Activated CD4-positive, alpha-beta T cell treated with anti-CD3 and anti-CD28 coated beads, Interleukin-2, amount 50 U/mL, for 24 hours (primary cell): ENCODE measurements around the gene KRT25.

Source experiments
- DNase-seq, 2 donors: peaks; one replicate each; pipeline ENCODE4 v3.0.0-alpha.2; 2020; ENCODE audit warnings: low read depth in 1 of 2, low spot score in 1 of 2

The KRT25 gene, protein sequence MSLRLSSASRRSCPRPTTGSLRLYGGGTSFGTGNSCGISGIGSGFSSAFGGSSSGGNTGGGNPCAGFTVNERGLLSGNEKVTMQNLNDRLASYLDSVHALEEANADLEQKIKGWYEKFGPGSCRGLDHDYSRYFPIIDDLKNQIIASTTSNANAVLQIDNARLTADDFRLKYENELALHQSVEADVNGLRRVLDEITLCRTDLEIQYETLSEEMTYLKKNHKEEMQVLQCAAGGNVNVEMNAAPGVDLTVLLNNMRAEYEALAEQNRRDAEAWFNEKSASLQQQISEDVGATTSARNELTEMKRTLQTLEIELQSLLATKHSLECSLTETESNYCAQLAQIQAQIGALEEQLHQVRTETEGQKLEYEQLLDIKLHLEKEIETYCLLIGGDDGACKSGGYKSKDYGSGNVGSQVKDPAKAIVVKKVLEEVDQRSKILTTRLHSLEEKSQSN

DNA sequence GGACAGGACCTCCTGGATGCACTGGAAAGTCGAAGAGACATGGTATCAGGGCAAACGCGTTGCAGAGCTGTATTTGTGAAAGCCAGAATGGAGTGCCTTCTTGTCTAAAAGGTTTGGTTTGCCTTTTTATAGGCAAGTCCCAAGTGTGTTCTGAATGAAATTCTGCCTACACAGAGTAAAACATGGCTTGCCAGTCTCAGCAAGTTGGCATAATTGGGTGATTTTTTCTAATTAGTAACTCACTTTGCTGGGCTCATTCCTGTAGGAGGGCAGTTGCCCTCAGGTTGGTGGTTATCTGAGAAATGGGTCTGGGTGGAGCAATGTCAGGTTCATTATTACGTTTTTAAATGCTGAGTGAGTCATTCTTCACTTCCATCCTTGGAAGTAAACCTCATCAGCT lies at the start of gene KRT25:
Gene KRT25 (minus strand): TSS at position 101 of the 400 bp plus-strand sequence. CDS start 60 bp downstream, at position 41.
- no peak for DNase-seq

DNA sequence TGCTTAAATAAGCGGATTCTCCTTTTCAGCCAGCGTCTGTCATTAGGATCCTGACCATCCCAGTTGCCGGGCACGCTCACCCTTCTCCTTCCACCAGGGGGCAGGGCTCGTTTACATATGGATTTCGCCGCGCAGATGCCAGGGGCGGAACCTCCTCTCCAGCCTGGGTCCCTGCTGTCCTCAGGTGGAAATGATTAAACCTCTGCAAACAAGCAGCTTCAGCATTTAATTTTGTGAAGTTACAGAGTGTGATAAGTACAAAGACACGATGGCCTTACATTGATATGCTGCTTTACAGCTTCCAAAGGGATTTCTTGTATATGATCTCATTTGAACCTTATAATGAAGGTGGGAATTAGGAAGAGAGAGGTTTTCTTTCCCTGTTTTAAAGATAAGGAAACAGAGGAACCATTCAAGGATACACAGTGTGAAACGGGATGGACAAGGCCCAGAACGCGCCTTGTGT lies 48.5 kb upstream of the KRT25 start:
- peak; percentile 51 to 72 for DNase-seq

DNA sequence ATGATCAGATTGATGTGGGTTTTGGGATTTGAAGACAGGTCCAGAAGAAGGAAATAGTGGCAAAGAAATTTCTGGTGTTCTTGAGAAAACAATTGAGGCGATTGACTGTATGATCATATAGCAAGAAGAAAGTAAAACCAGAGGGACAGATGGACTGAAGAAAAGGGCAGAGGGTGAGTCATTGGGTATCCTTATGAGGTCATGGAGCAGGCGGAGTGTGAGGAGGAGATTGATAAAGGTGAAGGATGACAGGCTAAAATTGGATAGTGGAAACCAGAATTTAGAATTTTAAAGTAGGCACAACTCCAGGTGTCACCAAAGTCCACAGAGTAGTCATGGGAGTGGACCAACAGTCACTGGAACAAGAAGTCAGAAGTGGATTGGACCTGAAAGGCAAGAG lies 46.0 kb upstream of the KRT25 start:
- DNase-seq = no peak

DNA sequence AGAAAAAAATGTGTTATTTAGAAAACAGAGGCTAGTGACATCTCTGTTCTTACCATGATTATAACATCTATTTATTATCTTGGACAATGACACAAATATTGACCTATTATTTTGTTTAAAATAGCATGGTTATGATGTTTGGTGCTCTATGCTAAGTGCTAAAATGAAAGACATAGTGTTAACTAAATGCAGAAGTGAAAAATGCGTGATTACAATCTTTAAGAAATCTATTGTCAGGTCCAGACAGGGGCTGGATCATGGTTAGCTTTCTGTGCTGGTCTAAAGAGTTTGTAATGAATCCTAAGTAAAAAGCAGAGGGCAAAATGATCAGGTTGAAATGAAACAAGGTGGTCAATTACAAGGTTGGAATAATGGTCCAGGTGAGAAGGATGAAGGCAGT lies 45.2 kb upstream of the KRT25 start:
- no peak for DNase-seq

DNA sequence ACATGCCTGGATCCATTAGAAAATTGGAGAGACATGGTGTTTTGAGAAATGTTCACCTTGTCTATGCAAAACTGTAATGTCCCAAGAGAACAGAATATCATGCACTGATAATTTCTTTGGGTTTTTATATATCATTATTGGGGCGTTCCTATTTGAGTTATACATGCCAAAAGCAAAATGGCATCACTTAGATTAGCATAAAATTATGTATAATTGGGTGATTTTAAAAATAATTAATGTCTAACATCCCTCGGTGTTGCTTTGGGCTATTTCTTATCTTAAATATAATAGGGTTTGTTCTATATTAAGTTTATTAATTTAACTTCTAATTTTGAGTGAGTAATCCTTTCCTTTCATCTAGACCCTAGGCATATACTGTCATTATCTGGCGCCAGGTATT lies 44.7 kb upstream of the KRT25 start, which contains the start of gene KRT28:
Gene KRT28 (minus strand): TSS at position 101 of the 400 bp plus-strand sequence. CDS start 66 bp downstream, at position 35.
- no peak for DNase-seq

DNA sequence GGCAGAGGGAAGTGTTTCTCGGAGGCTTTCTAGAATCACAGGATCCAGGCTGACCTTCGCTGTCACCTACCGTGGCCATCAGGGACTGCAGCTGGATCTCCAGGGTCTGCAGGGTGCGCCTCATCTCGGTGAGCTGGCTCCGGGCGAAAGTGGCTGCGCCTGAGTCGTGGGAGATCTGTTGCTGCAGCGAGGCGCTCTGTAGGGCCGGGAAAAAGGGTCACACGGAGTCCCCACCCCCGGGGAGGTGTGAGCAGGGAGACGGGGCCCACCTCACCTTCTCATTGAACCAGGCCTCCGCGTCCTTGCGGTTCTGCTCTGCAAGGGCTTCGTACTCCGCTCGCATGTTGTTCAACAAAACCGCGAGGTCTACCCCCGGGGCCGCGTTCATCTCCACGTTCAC lies 41.7 kb upstream of the KRT25 start:
- DNase-seq = no peak

DNA sequence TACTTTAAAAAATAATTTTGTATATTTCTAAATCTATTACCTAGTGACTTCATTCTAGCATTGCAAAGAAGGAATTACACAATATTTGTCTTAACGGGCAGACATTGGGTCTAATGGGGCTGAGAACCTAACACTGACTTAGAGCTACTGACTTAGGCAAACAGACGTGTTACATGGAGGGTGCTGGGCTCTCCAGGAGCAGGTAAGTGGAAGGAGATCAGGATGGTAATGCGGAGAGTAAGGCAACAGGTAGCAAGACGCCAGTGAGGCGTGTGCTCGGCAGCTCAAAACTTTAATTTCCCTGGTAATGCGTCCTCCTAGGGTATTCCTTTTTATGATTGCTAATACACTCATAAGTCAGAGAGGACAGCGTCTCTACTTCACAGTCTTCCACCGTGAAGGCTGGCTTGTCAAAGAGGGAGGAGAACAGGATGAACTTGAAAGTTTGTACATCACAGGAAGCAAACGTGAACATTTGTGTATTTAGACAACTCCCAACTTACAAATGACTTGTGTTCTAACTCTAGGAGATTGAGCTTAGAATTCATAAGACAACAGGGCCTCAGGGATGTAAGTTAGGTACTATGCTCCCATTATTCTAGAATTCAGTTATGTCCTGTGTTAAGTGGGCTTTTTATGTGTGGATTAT lies 40.0 kb upstream of the KRT25 start:
- no peak for DNase-seq

DNA sequence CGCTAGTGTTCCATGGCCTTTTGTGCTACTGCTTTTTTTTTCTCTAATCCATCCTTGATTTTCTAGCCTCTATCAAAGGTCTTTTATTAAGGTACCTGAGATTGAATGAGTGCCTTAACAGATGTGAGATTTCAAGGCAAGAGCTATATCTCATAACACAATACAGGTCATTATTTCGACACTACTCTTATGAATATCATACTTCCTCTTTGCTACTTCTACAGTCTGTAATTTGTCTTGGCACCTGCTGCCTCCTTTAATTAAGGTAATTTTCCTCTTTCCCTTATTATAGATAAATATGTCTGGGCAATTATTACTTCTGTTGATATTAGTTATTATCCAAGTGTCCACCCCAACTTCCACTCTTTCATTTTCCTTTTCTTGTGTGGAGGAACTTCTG lies 39.3 kb upstream of the KRT25 start:
- DNase-seq = no peak

DNA sequence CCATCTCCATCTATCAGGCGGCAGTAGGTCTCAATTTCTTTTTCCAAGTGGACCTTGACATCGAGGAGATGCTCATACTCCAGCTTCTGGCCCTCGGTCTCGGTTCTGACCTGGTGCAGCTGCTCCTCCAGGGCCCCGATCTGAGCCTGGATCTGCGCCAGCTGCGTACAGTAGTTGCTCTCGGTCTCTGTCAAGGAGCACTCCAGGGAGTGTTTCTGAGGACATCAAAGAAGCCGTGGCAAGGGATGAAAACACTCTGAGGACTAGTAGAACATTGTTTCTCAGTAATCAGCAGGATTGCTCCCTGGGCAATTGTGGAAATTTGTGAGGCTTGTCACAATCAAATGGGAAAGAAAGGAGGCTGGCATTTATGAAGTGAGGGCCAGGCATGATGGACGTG lies 38.7 kb upstream of the KRT25 start:
- no peak for DNase-seq

DNA sequence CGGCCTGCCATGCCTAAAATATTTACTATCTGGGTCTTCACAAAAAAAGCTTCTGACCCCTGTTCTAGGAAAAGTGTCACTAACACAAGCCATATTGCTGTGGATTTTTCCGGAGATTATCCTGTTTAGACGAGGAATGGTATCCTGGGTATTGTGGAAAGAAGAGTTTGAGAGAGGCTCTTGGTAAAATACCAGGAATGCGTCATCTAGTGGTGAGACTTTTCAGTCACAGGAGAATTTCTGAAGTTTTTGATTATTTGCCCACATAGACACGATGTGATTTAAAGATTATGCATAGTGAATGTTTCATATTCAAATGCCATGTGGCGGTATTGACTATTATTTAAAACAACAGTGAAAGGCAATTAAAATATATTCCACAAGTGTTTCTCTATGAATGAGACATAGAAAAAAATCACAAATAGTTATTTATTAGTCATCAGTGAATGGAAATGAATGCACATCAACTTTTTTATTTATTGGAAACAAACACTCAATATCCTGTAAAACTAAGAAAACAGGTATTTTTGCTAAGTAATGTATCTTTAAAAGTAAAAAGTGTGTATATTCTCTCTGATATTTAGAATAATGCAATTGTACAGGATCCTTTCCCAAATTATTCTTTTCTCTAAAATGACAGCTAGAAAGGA lies 36.8 kb upstream of the KRT25 start:
- DNase-seq = no peak

DNA sequence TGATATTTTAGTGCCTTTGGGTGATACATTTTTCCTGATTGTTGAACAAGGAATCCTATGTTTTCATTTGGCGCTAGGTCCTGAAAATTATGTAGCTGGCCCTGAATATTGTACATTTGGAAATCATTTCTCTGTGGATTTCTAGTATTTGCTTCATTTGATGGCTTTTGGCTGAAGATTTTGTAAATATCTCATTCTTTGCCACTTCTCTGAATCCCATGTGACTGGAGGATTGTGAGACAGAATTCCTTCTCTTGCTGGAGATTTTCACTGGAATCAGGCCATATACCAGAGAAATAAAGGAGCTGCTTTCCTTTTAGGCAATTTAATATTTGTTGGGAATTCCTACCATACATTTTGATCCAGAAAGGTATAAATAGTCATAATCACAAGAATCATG lies 36.0 kb upstream of the KRT25 start:
- no peak for DNase-seq

DNA sequence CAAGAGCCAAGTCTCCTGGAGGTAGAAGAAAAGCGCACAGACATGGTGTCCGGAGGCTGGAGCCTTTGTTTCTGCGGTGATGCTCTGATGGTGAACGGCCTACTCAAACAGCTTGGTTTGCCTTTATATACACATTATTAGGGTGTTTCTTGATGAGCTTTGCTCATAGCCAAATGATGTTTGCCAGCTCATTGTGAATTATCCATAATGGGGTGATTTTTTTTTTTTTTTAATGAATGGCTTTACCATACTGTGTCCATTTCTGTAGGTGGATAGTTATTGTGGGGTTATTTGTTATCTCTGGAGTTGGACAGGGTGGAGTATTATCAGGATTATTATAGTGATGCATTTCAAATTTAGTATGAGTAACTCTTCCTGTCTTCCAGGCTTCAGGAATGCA lies 27.3 kb upstream of the KRT25 start, which contains the start of gene KRT27:
Gene KRT27 (minus strand): TSS at position 101 of the 400 bp plus-strand sequence. CDS start 57 bp downstream, at position 44.
- DNase-seq = no peak

DNA sequence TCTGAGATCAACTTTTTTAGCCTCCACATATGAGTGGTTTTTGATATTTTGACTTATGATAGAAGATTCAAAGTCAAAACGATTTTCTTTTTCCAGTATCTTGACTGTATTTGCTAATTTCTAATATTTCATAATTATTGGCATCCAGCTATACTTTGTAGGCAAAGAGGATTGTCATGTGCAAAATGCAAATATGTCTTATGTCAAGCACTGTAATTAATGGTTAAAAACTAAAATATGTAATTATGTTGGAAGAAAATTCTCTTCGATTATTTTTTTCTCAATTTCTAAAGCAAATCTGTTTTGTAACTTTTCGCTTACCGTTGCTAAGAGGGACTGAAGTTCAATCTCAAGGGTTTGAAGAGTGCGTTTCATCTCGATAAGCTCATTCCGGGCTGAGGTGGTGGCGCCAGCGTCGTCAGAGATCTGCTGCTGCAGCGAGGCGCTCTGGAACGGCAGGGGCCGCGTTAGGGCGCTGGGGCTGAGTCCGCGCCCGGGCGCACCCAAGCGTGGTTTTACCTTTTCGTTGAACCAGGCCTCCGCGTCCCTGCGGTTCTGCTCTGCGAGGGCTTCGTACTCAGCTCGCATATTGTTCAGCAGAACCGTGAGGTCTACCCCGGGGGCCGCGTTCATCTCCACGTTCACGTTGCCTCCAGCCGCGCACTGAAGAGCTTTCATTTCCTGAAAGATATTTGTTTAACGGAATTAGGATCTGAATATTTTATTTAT lies 24.2 kb upstream of the KRT25 start:
- no peak for DNase-seq

DNA sequence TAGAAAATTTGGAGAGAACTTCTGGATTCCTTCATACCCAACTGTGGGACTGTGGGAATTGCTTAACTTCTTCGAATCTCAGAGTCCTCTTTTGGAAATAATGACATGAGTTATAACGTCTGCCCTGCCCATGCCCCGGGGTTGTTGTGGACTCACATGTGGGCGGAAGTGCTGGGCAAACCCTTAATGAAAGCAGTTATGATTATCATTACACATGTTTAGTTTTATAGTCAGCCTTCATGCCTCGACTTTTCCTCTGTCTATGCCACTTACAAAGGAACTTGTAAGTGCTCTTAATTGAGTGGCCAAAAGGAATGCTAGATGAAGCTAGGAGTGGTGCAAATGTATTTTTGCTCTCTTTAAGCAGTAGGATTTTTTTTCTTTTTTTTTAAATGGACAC lies 23.3 kb upstream of the KRT25 start:
- DNase-seq = no peak

DNA sequence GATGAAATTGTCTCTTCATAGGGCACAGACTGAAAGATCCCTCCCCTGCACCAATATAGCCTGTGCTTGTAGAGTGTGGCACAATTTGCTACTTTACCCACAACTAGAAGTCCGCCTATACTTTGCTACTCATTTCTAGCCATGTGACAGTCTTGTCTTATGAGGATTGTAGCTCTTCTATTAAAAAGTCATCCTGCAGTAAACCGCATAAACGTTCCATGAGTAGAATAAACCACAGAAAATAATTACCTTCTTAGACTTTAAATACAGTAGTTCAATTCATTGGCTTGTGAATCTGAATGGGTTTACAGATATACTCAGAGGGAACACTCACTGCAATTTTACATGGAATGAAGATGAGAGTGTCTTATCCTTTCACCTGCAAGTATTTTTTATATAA lies 22.8 kb upstream of the KRT25 start:
- DNase-seq = no peak

DNA sequence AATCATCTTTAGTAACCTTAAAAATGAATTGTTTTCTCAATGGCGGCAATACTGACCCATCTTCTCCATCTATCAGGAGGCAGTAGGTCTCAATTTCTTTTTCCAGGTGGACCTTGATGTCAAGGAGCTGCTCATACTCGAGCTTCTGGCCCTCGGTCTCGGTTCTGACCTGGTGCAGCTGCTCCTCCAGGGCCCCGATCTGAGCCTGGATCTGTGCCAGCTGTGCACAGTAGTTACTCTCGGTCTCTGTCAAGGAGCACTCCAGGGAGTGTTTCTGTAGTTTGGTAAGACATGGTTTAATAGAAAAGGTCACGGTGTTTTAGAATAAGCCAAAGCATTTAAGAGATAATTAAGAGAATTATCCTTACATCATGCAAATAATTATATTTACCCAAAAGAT lies 22.3 kb upstream of the KRT25 start:
- no peak for DNase-seq

DNA sequence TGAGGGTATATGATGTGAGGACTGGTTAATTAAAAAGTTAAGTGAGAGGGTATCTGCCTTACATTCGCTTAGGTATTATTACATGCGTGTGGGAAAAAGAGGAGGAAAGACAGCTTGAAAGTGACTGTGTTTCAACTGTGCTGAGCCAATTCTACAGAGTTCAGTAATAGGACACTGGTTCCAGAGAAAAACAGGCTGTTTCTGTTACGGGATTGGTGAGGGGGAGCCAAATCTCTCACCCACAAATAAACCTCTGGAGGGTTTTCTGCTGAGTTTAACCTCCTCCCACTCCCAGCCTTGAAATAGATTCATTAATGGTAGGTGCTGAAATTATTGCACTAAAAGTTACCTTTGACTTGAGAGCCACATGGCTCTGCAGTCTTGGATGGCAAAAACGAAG lies 20.8 kb upstream of the KRT25 start:
- DNase-seq = no peak

DNA sequence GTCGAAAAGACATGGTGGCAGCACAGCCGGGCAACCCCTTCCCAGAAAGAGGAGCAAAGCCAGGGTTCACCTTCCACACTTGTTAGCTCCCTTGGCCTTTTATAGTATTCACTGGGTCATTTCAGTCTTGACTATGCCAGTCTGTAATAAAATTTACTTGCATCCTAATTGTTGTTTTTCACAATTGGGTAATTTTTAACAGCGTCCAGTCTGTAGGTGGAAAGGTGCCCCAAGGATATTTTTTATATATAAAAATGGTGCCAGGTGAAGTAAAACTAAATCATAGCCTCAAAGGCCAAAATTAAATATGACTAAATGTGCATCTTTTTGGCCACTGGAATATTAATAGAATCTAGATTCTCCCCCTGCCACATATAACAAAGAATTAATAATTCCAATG lies 17.0 kb upstream of the KRT25 start, which contains the start of gene KRT26:
Gene KRT26 (minus strand): TSS at position 101 of the 400 bp plus-strand sequence. CDS start 88 bp downstream, at position 13.
- DNase-seq = no peak

DNA sequence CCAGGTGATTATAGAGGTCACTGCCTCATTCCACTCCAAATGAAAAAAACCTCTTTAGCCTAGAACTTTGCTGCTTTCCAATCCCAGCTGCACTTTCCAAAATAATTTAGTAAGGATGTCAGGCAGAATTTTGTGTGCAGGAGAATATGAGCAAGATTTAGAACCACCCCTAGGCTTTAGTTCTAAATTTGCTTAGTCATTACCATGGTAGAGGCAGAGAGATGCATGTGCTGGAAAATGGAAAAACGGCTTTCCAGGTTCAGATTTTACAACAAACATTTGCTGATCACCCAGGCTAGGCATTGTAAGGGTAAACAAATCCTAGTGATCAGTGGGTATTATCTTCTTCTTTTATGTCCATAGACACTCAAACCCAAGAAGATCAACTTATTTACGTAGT lies 10.5 kb upstream of the KRT25 start:
- DNase-seq = no peak

DNA sequence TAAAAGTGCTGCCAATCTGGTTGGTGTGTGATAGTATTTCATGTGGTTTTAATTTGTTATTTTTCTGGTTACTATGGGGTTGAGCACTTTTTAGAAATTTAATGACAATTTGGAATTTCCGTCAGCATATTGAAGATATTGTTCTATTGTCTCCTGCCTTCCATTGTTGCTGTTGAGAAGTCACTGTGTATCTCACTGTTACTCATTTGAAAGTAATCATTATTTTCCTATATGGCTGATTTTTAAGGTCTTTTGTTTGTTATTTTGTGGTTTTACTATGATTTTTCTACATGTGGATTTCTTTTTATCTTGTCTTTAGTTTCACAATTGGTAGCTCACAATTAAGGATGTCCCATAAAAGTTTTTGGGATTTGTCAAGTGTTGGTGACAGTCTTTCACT lies 8.6 kb upstream of the KRT25 start:
- no peak for DNase-seq
